Adipocyte (in vitro differentiated cells): ENCODE data around the gene OR6S1.
A peak's percentile ranks its signal among the peaks of the same experiment; 100 is the strongest.
"Not testable (repeated sequence)": the region's sequence is repeated elsewhere in the genome, so short reads cannot be mapped to it uniquely, and the experiment has no call there.

Source experiments
- DNase-seq: peaks from one replicate; pipeline ENCODE4 v3.0.0-alpha.2; 2015; ENCODE audit warnings: low read depth
- H3K27me3 ChIP-seq: replicated peaks from 2 replicates; pipeline ENCODE4 v1.7.0; 2013; ENCODE audit warnings: mild to moderate bottlenecking, low read length, moderate library complexity; ENCODE audit not compliant: control insufficient read depth, insufficient read depth
- H3K36me3 ChIP-seq: 2 replicates; pipeline ENCODE4 v1.7.0; 2013; ENCODE audit warnings: low read length, mild to moderate bottlenecking, moderate library complexity; ENCODE audit not compliant: control insufficient read depth, insufficient read depth, severe bottlenecking
- H3K4me1 ChIP-seq: 2 replicates; pipeline ENCODE4 v1.7.0; 2013; ENCODE audit warnings: mild to moderate bottlenecking, low read length, moderate library complexity; ENCODE audit not compliant: control insufficient read depth, insufficient read depth
- H3K4me3 ChIP-seq: 2 replicates; pipeline ENCODE4 v1.7.0; 2013; ENCODE audit warnings: mild to moderate bottlenecking, low read length, moderate library complexity
- H3K9ac ChIP-seq: 2 replicates; pipeline ENCODE4 v1.7.0; 2013; ENCODE audit warnings: mild to moderate bottlenecking, low read length, moderate library complexity
- H3K9me3 ChIP-seq: 2 replicates; pipeline ENCODE4 v1.7.0; 2013; ENCODE audit warnings: mild to moderate bottlenecking, low read length, moderate library complexity; ENCODE audit not compliant: control insufficient read depth

The OR6S1 gene

GRCh38 chr14:20682127-20682434 lies 40.6 kb upstream of the OR6S1 start:
- Histone ChIP-seq H3K4me1 (peaks cover 30% of the 10 kb centered on the region), H3K9me3 (no peaks in the 10 kb centered on the region), H3K36me3 (no peaks in the 10 kb centered on the region), H3K27me3 (peaks cover 1% of the 10 kb centered on the region), H3K4me3 (peak overlapping the region; percentile 95), H3K9ac (peak overlapping the region; percentile 99)
- DNase-seq: no peak

GRCh38 chr14:20681348-20682126 lies 40.0 kb upstream of the OR6S1 start:
- Histone ChIP-seq H3K9ac (peak overlapping the region; percentile 99), H3K9me3 (no peaks in the 10 kb centered on the region), H3K36me3 (no peaks in the 10 kb centered on the region), H3K4me1 (peaks cover 25% of the 10 kb centered on the region), H3K4me3 (peak overlapping the region; percentile 95), H3K27me3 (peaks cover 7% of the 10 kb centered on the region)
- DNase-seq: peak; percentile 90

DNA sequence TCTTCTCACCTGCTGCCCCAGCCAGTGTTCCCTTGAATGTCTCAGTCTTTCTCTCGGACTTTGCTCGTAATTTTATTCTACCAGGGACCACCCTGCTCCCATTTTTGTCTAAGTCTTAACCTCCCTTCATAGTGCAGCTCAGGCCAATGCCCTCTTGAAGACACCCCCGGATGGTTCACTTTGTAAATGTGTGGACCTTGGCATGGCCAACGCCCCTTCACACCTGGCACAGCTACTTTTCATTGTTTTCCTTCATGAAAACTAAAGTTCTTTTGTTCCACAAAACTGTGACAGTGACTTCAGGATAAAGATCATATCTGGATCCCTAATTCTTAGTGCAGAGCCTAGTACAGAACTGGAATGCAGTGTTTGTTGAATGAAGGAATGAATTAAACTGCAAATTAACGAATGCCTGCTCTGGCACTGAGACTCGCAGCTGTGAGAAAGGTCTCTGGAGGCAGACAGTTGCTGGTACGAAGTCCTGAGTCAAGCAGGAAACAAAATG lies 39.4 kb upstream of the OR6S1 start:
- H3K9me3 ChIP-seq: no peaks in the 10 kb centered on the region
- H3K4me1 ChIP-seq: peaks cover 22% of the 10 kb centered on the region
- peak overlapping the region; percentile 95 for H3K4me3 ChIP-seq
- DNase-seq: no peak
- H3K9ac ChIP-seq: peak overlapping the region; percentile 99
- no peaks in the 10 kb centered on the region for H3K36me3 ChIP-seq
- H3K27me3 ChIP-seq: peaks cover 13% of the 10 kb centered on the region

GRCh38 chr14:20680363-20680762 lies 38.9 kb upstream of the OR6S1 start:
- Histone ChIP-seq H3K4me1 (peaks cover 19% of the 10 kb centered on the region), H3K9ac (no peak overlapping the region), H3K27me3 (peaks cover 17% of the 10 kb centered on the region), H3K4me3 (no peak overlapping the region), H3K36me3 (no peaks in the 10 kb centered on the region), H3K9me3 (no peaks in the 10 kb centered on the region)
- no peak for DNase-seq

DNA sequence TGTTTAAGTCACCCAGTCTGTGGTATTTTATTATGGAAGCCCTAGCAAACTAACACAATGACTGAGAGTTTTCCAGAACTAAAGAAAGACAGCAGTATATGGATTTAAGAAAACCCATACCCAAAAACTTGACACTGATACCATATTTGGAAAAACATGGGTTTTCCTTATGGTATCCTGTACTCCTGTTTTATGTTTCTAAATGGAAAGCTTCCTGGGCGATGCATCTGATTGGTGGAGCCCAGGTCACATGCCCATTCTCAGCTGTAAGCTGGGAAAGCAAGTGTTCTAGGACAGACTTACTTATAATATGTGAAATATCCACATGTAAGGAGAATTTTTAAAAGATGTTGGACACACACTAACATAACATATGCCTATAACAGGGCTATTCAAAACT lies 38.4 kb upstream of the OR6S1 start:
- no peak overlapping the region for H3K4me3 ChIP-seq
- peaks cover 17% of the 10 kb centered on the region for H3K27me3 ChIP-seq
- peak; percentile 36 for DNase-seq
- no peaks in the 10 kb centered on the region for H3K9me3 ChIP-seq
- H3K36me3 ChIP-seq: no peaks in the 10 kb centered on the region
- H3K4me1 ChIP-seq: peaks cover 15% of the 10 kb centered on the region
- H3K9ac ChIP-seq: no peak overlapping the region

DNA sequence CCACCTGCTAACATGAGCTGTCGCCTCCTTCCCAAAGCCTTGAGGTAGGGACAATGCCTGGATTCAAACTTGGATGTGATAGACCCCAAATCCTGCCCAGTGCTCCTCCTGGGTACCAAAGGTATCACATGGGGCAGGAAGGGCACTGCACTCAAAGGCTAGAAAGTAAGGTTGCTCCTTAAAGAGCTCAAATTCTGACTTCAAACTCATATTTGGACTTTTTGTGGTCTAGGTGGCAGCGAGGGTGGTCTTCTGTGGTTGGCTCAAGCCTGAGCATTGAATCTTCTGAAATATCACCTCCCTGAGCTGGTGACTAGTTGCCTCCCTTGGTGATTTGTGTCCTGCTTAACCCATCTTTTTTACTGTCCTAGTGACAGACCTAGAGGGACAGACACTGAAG lies 34.6 kb upstream of the OR6S1 start:
- peaks cover 7% of the 10 kb centered on the region for H3K4me1 ChIP-seq
- H3K4me3 ChIP-seq: no peak overlapping the region
- H3K9me3 ChIP-seq: no peaks in the 10 kb centered on the region
- peaks cover 36% of the 10 kb centered on the region for H3K27me3 ChIP-seq
- H3K9ac ChIP-seq: no peak overlapping the region
- H3K36me3 ChIP-seq: no peaks in the 10 kb centered on the region
- no peak for DNase-seq

- DNase-seq: no peak
- Histone ChIP-seq H3K27me3 (peaks cover 36% of the 10 kb centered on the region), H3K4me1 (peaks cover 3% of the 10 kb centered on the region), H3K9ac (no peak overlapping the region), H3K4me3 (no peak overlapping the region), H3K9me3 (no peaks in the 10 kb centered on the region), H3K36me3 (no peaks in the 10 kb centered on the region)
These were observed 34.2 kb upstream of the OR6S1 start for GRCh38 chr14:20675669-20676068.

DNA sequence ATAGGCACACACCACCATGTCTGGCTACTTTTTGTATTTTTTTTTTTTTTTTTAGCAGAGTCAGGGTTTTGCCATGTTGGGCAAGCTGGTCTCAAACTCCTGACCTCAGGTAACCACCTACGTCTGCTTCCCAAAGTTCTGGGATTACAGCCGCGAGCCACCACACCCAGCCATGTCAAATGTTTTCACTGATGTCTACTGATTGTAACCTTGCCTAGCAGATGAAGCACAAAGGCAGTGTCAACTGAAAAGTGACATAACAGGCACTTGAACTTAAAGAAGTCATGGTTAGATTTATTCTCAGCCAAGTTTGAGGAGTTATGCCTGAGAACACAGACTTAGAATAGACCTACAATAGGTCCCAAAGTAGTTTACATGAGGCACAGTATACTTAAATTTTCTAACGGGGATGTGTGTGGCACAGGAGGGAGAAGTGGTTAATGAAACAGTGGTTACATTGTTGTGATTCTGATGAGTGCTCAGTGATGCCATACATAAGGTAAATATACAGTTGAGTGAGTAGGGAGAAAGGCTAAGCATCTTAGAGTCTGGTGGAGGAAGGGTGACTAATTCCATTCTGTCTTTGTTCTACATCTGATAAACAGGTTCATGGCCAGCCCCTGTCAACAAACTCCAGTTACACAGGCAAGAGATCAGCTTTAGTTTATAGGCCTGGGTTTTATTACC lies 30.2 kb upstream of the OR6S1 start:
- no peak overlapping the region for H3K9ac ChIP-seq
- H3K27me3 ChIP-seq: peaks cover 54% of the 10 kb centered on the region
- DNase-seq: no peak

GRCh38 chr14:20668969-20669368 lies 27.5 kb upstream of the OR6S1 start:
- DNase-seq: no peak
- Histone ChIP-seq H3K9ac (no peak overlapping the region), H3K4me1 (no peaks in the 10 kb centered on the region), H3K36me3 (no peaks in the 10 kb centered on the region), H3K9me3 (no peaks in the 10 kb centered on the region), H3K4me3 (no peak overlapping the region), H3K27me3 (peaks cover 42% of the 10 kb centered on the region)

More for the DNA sequence above, 30.2 kb upstream of the OR6S1 start:
- Histone ChIP-seq H3K4me3 (no peak overlapping the region), H3K4me1 (no peaks in the 10 kb centered on the region), H3K9me3 (no peaks in the 10 kb centered on the region), H3K36me3 (no peaks in the 10 kb centered on the region)

DNA sequence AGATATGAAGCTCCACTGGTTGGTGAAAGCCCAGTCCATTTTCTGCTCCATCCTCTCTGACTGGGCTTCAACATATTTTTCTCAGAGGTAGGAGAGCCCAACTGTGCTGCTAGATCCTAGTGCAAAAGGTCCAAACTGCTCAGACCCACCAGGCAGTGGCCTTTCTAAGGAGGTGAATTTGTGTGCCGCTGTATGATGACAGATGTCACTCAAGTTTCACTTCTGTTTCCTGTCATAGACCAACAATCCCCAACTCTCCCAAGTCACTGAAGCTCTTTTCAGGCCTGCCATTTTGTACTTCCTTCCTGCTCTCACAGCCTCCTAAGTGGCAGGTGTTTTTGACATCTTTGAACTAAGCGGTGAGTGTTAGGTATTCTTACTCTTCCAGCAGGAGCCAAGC lies 26.5 kb upstream of the OR6S1 start:
- H3K4me1 ChIP-seq: peaks cover 5% of the 10 kb centered on the region
- no peak for DNase-seq

GRCh38 chr14:20666400-20666961 lies 25.0 kb upstream of the OR6S1 start:
- peaks cover 43% of the 10 kb centered on the region for H3K27me3 ChIP-seq
- DNase-seq, H3K36me3 ChIP-seq, H3K9me3 ChIP-seq, H3K9ac ChIP-seq, H3K4me3 ChIP-seq, H3K4me1 ChIP-seq: not testable (repeated sequence)

More for the DNA sequence above, 26.5 kb upstream of the OR6S1 start:
- Histone ChIP-seq H3K27me3 (peaks cover 45% of the 10 kb centered on the region), H3K36me3 (no peaks in the 10 kb centered on the region), H3K9ac (no peak overlapping the region), H3K9me3 (no peaks in the 10 kb centered on the region), H3K4me3 (no peak overlapping the region)
